Muscle of leg (tissue), 11 donors: ENCODE measurements around the gene GPHA2. TPM values are rescaled to one million over a fixed set of nuclear protein-coding genes. Genes with fewer than 3 reads are reported as not detected.

Experiments used
- DNase-seq: peaks from one replicate; pipeline ENCODE4 v3.0.0; 2013
- H3K27ac ChIP-seq: one replicate; pipeline ENCODE4 v1.5.1; 2013; ENCODE audit warnings: mild to moderate bottlenecking, low read length, control low read depth
- H3K27me3 ChIP-seq: one replicate; pipeline ENCODE4 v1.6.1; 2013; ENCODE audit warnings: low read length; ENCODE audit not compliant: control insufficient read depth, insufficient read depth
- H3K36me3 ChIP-seq: one replicate; pipeline ENCODE4 v1.6.1; 2013; ENCODE audit warnings: low read length; ENCODE audit not compliant: control insufficient read depth, insufficient read depth
- H3K4me1 ChIP-seq: one replicate; pipeline ENCODE4 v1.6.1; 2013; ENCODE audit warnings: low read length; ENCODE audit not compliant: control insufficient read depth, insufficient read depth
- H3K4me3 ChIP-seq: one replicate; pipeline ENCODE4 v1.5.1; 2013; ENCODE audit warnings: low read length, control low read depth
- H3K9me3 ChIP-seq: replicated peaks from 2 replicates; pipeline ENCODE4 v1.6.1; 2013; ENCODE audit warnings: low read depth, low read length; ENCODE audit not compliant: control insufficient read depth
- WGBS: methylation state at CpG from one replicate; pipeline ENCODE4 v1.1.5; 2013; ENCODE audit warnings: missing lambda C conversion rate; ENCODE audit not compliant: insufficient coverage; 5-methylcytosine and 5-hydroxymethylcytosine counted together
- polyA plus RNA-seq, 8 donors: library from polyadenylated mRNA; unstranded; fragments of 120-200 nt; gene quantifications; one replicate each; pipeline versions ENCODE4 v1.2.1 to v1.2.3, GENCODE V29; 2013; ENCODE audit warnings: inconsistent platforms in 1 of 8, low replicate concordance in 1 of 8; ENCODE audit not compliant: insufficient read length in 8 of 8, insufficient read depth in 1 of 8
- total RNA-seq: library from RNA; stranded (reverse); fragments of 120-200 nt; gene quantifications from one replicate; pipeline ENCODE4 v1.2.4, GENCODE V29; 2013

The GPHA2 gene
- total and polyA plus RNA-seq, 9 donors, result 0.15 to 0.53 (median 0.24) TPM; not detected in 5

DNA sequence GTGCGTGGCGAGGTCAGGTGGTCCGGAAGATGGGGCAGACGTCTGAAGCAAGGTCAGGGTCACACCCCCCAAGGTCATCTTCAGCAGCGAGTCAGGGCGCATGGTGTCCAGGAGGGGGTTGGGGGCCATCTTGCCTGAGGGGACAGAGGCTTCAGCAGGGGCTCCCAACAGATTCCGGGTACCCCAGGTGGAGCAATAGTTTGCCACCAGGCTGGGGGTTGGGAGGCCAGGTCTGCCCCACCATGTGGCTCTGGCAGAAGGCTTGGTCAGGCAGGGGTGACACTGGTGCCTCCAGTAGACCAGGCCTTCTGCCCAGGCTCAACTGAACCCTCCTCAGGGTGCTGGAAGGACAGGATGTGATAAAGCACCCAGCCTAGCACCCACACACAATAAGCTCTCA lies 24.6 kb downstream of the GPHA2 start:
- Histone ChIP-seq H3K9me3 (no peaks in the 10 kb centered on the region), H3K36me3 (peaks cover 81% of the 10 kb centered on the region), H3K4me3 (no peak overlapping the region), H3K27ac (no peak overlapping the region), H3K27me3 (no peaks in the 10 kb centered on the region), H3K4me1 (peaks cover 9% of the 10 kb centered on the region)
- DNase-seq, result no peak
- WGBS, result 85% methylated on average over 7 of the region's 7 CpGs

DNA sequence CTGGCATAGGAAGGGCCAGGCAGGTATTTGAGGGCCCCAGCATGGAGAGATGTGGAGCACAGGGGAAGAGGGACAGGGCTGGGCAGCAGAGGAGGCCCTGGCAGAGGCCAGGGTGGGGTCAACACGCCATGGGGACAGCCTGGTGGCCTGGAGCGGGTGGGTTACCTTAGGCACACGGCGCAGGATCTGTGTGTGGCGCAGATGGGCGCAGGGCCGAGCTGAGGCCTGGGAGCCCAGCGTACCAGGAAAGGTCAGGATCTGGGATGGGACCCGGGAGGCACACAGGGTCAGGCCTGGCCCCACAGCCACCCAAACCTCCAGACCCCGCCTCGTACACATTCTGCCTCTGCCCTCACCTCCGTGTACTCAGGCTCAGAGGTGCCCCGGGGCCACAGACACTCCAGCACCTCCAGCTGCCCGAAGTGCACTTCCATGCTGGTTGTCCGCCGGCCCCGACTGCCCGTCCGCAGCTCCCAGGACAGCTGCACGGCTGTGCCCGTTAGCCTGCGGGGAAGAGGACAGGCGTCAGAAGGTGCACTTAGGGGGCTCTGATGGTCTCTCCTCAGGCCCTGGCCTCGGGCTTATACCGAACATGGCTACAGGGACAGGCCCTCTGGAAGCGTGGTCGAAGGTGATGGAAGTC lies 25.1 kb downstream of the GPHA2 start:
- no peak overlapping the region for H3K4me3 ChIP-seq
- H3K9me3 ChIP-seq, result no peaks in the 10 kb centered on the region
- H3K27me3 ChIP-seq, result no peaks in the 10 kb centered on the region
- no peak for DNase-seq
- H3K4me1 ChIP-seq, result peaks cover 4% of the 10 kb centered on the region
- peaks cover 87% of the 10 kb centered on the region for H3K36me3 ChIP-seq
- no peak overlapping the region for H3K27ac ChIP-seq
- 94% methylated on average over 26 of the region's 27 CpGs for WGBS

DNA sequence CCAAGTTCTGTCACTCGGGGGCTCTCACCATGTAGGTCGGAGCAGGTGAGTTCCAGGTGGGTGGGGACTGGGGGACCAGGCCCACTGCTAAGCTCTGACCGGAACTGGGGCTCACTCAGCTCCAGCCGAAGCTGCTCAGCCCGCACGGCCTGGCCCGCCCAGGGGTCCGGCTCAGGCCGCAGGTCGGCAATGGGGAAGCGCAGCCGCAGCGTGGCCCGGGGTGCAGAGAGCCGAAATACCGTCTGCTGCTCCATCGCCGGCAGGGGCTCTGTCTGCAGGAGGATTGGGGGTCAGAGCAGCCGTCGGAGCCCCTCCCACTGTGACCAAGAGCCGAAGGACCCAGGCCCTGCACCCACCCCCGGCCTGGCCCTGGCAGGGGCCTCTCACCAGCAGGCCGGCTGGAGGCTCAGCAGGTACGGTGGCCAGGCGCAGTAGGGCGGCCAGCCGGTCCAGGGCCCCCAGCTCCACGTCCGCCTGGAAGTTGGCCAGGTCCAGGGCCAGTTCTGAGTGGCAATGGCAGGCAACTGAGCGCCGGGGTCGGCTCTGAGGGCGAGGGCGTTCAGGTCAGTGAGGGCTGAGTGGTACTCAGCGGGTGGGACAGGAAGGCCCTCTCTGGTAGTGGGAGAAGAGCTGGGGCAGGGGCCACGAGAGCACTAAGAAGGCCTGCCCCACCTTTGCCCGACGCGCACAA lies 25.9 kb downstream of the GPHA2 start:
- DNase-seq, result no peak
- Histone ChIP-seq H3K27ac (no peak overlapping the region), H3K36me3 (peaks cover 88% of the 10 kb centered on the region), H3K4me1 (no peaks in the 10 kb centered on the region), H3K9me3 (no peaks in the 10 kb centered on the region), H3K27me3 (no peaks in the 10 kb centered on the region), H3K4me3 (no peak overlapping the region)
- WGBS, result 86% methylated on average over 38 of the region's 39 CpGs

DNA sequence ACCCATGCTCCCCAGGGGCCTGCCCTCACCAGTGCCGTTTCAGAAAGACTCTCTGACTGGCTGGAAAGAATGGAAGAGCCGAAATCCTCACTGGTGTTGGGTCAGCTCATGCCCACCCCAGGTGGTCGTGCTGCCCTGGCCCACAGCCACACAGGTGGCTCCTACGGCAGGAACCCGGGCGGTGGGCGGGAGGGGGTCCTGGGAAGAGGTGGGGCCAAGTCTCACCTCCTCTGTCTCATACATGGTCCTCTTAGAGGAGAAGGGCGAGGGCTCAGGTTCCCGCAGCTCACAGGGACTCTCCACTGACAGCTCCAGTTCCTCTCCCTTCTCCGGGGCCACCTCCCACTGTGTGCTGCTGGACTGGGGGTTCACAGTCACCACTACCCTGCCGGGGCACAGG lies 26.9 kb downstream of the GPHA2 start:
- Histone ChIP-seq H3K9me3 (no peaks in the 10 kb centered on the region), H3K4me1 (no peaks in the 10 kb centered on the region), H3K27me3 (no peaks in the 10 kb centered on the region), H3K4me3 (no peak overlapping the region), H3K27ac (no peak overlapping the region), H3K36me3 (peaks cover 80% of the 10 kb centered on the region)
- 88% methylated on average over 11 of the region's 11 CpGs for WGBS
- no peak for DNase-seq

DNA sequence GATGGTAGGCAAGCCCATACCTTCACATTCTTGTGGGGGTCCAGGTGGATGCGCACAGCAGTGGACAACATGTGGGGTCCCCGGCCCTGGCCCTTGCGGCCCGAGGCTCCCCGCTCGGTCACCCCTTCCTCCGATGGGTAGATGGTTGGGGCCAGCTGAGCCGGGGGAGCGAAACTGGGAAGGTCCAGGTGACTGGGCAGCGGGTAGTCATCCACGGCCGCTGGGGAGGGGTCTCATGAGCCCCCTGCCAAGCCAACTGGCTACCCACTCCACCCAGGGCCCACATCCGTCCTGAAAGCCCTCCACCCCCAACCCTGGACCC lies 29.4 kb downstream of the GPHA2 start:
- H3K4me3 ChIP-seq, result no peak overlapping the region
- H3K4me1 ChIP-seq, result no peaks in the 10 kb centered on the region
- no peaks in the 10 kb centered on the region for H3K27me3 ChIP-seq
- no peaks in the 10 kb centered on the region for H3K9me3 ChIP-seq
- H3K36me3 ChIP-seq, result peaks cover 81% of the 10 kb centered on the region
- no peak overlapping the region for H3K27ac ChIP-seq
- WGBS, result 93% methylated on average over 12 of the region's 13 CpGs
- no peak for DNase-seq

DNA sequence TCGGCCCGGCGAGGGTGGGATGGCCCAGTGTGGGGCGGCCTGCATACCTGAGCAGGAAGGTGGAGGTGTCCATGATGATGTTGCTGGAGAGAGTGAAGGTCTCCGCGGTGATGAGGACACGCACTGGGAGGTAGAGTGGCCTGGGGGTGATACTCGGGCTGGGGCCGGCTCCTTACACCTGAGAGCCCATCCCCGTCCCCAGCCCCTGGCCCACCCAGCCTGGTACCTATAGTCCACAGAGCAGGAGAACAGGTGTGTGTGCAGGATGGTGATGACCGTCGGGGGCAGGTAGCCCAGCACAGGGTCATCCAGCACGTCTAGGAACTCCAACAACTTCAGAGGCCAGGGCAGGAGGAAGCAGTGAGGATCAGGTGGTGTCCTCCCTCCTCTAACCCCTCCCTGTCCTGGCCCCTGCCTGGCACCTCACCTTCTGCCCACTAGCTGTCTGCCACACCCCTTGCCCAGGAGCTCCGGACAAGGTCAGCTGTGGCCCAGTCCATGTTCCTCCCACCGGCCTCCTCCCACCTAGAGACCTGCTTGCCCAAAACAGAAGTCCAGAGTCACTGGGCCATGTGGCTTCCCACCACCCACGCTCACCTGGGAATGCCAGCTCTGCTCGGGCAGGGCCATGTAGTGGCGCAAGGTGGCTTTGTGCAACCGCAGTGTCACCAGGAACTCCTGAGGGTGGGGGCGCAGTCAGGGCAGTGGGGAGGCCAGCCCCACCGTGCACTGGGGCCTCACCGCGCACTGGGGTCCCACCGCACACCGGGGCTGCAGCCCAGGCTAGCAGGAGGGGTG lies 30.0 kb downstream of the GPHA2 start:
- Histone ChIP-seq H3K27ac (no peak overlapping the region), H3K4me3 (no peak overlapping the region), H3K9me3 (no peaks in the 10 kb centered on the region), H3K27me3 (no peaks in the 10 kb centered on the region), H3K36me3 (peaks cover 81% of the 10 kb centered on the region), H3K4me1 (no peaks in the 10 kb centered on the region)
- WGBS, result 90% methylated on average over 15 of the region's 25 CpGs
- no peak for DNase-seq

DNA sequence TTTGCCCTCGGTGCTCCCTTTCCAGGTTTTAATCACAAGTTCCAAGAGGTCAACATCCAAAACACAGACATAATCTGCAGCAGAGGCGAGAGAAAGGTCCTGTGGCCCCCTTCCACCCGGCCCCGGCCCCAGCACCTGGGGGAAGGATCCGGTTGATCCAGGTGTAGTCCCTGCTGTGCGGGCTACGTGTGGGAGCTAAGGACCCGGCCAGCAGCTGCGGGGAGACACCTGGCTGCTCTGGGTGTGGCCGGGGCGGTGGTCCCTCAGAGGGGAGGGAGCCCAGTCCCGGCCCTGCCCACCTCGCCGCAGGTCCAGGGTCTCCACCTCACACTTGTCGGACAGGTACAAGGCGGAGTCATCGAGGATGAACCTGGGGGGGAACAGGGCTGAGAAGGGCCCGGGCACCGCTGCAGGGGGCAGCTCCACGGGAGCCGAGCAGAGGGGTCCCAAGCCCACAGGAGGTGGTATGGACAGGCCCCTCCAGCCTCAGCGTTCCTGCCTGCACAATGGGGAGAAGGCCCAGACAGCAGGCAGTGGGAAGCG lies 32.3 kb downstream of the GPHA2 start:
- H3K27me3 ChIP-seq, result no peaks in the 10 kb centered on the region
- H3K4me3 ChIP-seq, result no peak overlapping the region
- H3K27ac ChIP-seq, result no peak overlapping the region
- peaks cover 80% of the 10 kb centered on the region for H3K36me3 ChIP-seq
- H3K4me1 ChIP-seq, result no peaks in the 10 kb centered on the region
- no peak for DNase-seq
- WGBS, result 94% methylated on average over 21 of the region's 23 CpGs
- no peaks in the 10 kb centered on the region for H3K9me3 ChIP-seq

DNA sequence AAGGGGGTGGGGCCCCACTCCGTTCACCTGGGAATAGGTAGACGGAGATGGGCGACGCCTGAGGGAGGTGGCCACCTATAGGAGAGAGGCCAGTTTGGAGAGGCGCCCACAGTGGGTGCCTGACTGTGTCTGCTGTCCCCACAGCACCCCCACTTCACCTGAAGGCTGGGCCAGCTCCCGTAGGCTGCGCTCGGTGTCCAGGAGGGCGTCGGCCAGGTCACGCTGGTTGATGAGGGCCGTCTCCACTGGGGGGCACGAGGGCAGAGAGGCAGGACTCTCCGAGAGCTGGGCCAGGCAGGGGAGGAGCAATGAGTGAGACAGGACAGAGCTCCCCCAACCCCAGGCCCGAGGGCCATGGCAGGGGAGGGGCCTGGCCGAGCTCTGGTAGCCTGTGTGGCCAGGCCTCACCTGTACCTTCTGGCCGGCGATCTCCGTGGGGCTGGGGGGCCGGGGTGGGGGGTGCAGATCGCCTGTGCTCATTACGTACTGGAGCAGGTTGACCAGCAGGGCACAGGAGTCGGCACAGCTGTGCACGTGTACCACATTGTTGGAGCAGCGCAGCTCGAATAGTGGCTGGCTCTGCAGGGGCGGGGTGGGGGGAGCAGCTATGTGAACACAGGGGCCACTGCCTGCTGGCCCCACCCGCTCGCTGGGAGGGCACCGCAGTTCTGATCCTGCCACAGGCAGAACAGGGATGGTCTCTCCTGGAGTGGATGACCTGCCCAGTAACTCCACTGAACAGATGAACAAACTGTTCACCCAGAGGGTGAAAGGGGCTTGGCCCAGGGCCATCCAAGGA lies 33.4 kb downstream of the GPHA2 start:
- no peak overlapping the region for H3K27ac ChIP-seq
- H3K4me1 ChIP-seq, result no peaks in the 10 kb centered on the region
- no peak for DNase-seq
- H3K4me3 ChIP-seq, result no peak overlapping the region
- 76% methylated on average over 18 of the region's 30 CpGs for WGBS
- no peaks in the 10 kb centered on the region for H3K27me3 ChIP-seq
- no peaks in the 10 kb centered on the region for H3K9me3 ChIP-seq
- peaks cover 84% of the 10 kb centered on the region for H3K36me3 ChIP-seq

DNA sequence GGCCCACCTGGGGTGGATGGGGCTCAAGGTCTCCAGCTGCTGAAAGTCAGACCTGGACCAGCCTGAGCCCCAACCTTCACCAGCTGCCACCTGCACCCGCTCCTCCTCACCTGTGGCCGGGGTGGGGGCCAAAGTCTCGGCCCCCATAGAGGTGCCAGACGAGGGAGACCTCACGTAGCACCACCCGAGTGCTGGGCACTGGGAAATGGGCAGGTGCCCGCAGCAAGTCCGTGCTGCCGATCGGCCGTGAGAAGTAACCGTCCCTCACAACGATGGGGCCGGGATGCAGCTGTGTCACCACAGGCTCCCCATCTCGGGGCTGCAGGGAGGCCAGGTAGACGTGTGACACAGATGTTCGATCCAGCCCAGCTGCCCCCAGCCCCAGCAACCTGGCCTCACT lies 34.9 kb downstream of the GPHA2 start:
- no peak overlapping the region for H3K27ac ChIP-seq
- 87% methylated on average over 17 of the region's 17 CpGs for WGBS
- peaks cover 80% of the 10 kb centered on the region for H3K36me3 ChIP-seq
- no peak overlapping the region for H3K4me3 ChIP-seq
- no peaks in the 10 kb centered on the region for H3K27me3 ChIP-seq
- no peaks in the 10 kb centered on the region for H3K9me3 ChIP-seq
- H3K4me1 ChIP-seq, result no peaks in the 10 kb centered on the region
- DNase-seq, result no peak
